AG04449 (cell line): Measurements from ENCODE around the gene C22orf15.

Source experiments
- CTCF ChIA-PET: fragments of 350-600 bp; formaldehyde crosslinking; extraction: SDS; loops from one replicate; lab custom pipeline; 2021; ENCODE audit warnings: antibody characterized with exemption; lab: Yijun Ruan, JAX
- POLR2A ChIA-PET: fragments of 400-600, 350-600 bp; formaldehyde crosslinking; extraction: SDS; loops from one replicate; lab custom pipeline; 2020; ENCODE audit warnings: antibody characterized with exemption, inconsistent platforms; lab: Yijun Ruan, JAX
- DNase-seq: peaks from one replicate; pipeline ENCODE4 v3.0.0-alpha.2; 2010; ENCODE audit warnings: low read depth, low spot score
- H3K4me3 ChIP-seq: 2 replicates; pipeline ENCODE4 v1.5.1; 2011; ENCODE audit warnings: low read depth, mild to moderate bottlenecking, control low read depth, low read length
- CTCF ChIP-seq: IDR thresholded peaks from one replicate; pipeline ENCODE4 v1.5.1; 2011; ENCODE audit warnings: mild to moderate bottlenecking, moderate library complexity, low read length, control low read depth, inconsistent platforms; ENCODE audit not compliant: insufficient read depth; ENCODE audit errors: missing control alignments

C22orf15 gene

GRCh38 chr22:23801886-23802377, 39.1 kb downstream of the C22orf15 start:
- no peak overlapping the region for H3K4me3 ChIP-seq
- POLR2A ChIA-PET = no interaction called here
- no peak for DNase-seq
- CTCF ChIA-PET = no interaction called here
- TF ChIP-seq CTCF = no peak

DNA sequence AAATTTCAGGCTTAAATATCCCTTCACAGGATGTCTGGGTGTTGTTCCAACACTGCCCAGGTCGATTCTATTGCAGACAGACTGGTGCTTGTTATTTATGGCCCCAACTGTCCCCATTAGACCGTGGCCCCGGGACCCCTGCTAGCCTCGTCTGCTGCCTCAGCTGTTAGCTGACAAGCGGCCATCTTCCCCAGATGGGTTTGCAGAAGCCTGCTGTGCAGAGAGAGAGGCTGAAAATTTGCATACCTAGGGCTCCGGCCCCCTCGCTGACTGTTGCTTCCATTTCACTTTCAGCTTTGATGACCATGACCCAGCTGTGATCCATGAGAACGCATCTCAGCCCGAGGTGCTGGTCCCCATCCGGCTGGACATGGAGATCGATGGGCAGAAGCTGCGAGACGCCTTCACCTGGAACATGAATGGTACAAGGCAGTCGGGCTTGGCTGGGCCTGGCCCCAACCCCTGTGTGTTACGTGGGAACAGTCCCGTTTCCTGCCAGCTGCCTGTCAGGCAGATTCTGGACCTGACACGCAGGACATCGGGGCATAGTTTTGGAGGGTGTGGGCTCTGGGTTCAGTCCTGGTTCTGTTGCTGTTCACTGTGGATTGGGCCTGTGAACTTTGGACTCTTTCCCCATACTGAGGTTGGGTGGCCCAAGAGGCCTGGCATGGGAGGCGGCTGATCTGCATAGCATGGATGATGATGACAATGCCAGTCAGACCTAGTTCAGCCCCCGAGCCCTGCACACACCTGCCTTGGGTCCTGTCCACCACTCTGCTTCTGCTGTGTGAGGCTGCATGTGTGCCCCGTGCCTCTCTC, 40.4 kb downstream of the C22orf15 start:
- no peak for TF ChIP-seq CTCF
- POLR2A ChIA-PET = no interaction called here
- H3K4me3 ChIP-seq = no peak overlapping the region
- CTCF ChIA-PET = interaction anchor here (0.6 kb wide), 1 partner anchor 257 kb away, joined by 3 read pairs; no protein-coding TSS in a partner anchor
- DNase-seq = no peak

DNA sequence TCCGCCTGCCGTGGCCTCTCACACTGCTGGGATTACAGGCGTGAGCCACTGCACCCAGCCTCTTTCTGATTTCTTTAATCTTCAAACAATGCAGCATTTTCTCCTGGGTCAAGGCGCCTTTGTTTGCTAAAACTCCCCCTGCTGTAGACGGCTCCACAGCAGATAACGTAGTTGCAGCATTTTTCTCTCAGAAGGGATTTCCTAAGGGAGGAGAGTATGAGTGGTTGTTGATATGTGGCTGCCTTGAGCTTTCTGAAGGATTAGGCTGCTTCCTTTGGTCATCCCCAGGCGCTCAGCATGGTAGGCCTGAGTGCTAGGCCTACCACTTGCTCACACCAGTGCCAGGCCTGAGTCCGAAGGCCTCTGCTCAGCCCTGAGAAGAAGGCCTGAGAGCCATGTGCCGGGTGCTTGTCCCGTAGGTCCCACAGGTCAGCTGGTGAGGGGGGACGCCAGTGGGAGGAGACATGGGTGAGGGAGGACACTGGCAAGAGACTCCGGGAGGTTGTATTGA, 42.0 kb downstream of the C22orf15 start:
- CTCF ChIA-PET = interaction anchor here (1.6 kb wide), 1 partner anchor 45 kb away, joined by 6 read pairs; no protein-coding TSS in a partner anchor
- TF ChIP-seq CTCF = no peak
- DNase-seq = no peak
- POLR2A ChIA-PET = no interaction called here
- H3K4me3 ChIP-seq = no peak overlapping the region

GRCh38 chr22:23806837-23807236, 44.0 kb downstream of the C22orf15 start:
- ChIA-PET CTCF (no interaction called here), POLR2A (no interaction called here)
- no peak for TF ChIP-seq CTCF
- no peak for DNase-seq
- no peak overlapping the region for H3K4me3 ChIP-seq

- no peak overlapping the region for H3K4me3 ChIP-seq
- POLR2A ChIA-PET = no interaction called here
- CTCF ChIA-PET = interaction anchor here (0.7 to 2.5 kb wide), 4 partner anchors 22 to 41 kb away, joined by 3 to 12 read pairs (median 6); partner anchors contain the start of gene MMP11
- no peak for TF ChIP-seq CTCF
- DNase-seq = no peak
These were observed 49.6 kb downstream of the C22orf15 start for GRCh38 chr22:23812378-23812777.
